G401 (cell line): ENCODE data around the gene SIGLEC1. TPM values are rescaled to one million over a fixed set of nuclear protein-coding genes. Genes with fewer than 3 reads are reported as not detected.

Experiments used
- DNase-seq: peaks from one replicate; pipeline ENCODE4 v3.0.0-alpha.2; 2015; ENCODE audit warnings: low spot score
- in situ Hi-C: cut with HindIII; loops from 2 replicates; pipeline ENCODE4 v1.10.0; 2016; ENCODE audit warnings: low sequenced_read_pairs, mixed read lengths
- total RNA-seq: library from RNA; depleted of rRNA; stranded (reverse); fragments of >200 nt; shearing (Covaris generic); gene quantifications from 2 replicates; pipeline ENCODE4 v1.2.3, GENCODE V29; 2014; rRNA removed

Gene SIGLEC1
- total RNA-seq, result not detected in 2 replicates

DNA sequence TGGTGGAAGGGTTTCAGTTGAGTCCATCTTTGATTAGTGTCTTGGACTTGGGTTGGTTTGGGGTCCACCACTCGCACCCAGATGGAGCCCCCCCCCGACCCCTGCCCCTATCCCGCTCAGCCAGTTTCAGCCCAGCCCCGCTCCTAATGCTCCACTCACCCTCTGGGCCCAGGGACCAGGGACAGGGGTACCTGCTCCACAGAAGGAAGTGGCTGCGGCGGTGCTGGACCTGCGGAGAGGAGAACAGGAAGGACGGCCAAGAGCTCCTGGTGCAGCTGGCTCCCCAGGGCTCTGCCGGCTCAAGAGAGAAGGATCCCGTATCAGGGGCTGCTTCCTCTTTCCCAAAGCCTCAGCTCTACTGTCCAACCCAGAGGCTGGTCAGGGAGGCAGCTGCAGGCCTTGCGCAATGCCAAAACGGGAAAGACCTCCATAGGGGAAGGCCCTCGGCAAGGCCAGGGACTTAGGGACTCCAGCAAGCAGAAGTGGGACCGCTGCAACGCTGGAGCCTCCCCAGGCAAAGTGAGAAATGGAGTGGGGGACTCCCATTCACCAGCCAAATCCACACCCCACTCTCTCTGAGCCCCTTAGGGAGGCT lies at the start of gene SIGLEC1:
TSS of gene SIGLEC1 (minus strand) at position 322 of the 595 bp plus-strand sequence. CDS start 5,472 bp downstream, outside the sequence.
- DNase-seq, result no peak
- in situ Hi-C loops, result no loop called here

GRCh38 chr20:3760655-3761348 lies 48.4 kb upstream of the SIGLEC1 start:
- no peak for DNase-seq
- in situ Hi-C loops, result no loop called here

GRCh38 chr20:3759884-3760283 lies 47.5 kb upstream of the SIGLEC1 start:
- in situ Hi-C loops, result no loop called here
- no peak for DNase-seq

DNA sequence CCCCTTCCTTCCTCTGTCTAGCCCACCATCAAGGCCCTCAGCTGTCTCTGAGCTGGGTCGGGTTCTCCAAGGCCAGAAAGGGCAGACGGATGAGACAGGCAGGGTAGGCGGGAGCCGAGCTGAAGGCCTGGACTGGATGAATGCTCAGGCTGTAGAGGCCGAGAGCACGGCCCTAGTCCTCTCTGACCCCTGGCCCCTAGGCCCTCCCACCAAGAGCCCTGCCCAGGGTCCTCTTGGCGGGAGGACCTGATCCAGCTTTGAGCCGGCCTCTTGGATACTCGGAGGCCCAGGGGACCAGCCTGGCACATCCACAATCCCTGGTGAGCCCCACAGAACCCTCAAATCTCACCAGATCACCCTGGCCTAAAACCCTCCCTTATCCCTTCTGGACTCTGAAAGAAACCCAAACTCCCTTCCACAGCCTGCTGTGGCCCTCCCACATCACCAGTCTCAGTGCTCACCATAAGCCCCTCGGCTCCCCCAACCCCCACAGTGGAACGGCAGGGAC lies 47.0 kb upstream of the SIGLEC1 start:
- in situ Hi-C loops, result no loop called here
- DNase-seq, result no peak

DNA sequence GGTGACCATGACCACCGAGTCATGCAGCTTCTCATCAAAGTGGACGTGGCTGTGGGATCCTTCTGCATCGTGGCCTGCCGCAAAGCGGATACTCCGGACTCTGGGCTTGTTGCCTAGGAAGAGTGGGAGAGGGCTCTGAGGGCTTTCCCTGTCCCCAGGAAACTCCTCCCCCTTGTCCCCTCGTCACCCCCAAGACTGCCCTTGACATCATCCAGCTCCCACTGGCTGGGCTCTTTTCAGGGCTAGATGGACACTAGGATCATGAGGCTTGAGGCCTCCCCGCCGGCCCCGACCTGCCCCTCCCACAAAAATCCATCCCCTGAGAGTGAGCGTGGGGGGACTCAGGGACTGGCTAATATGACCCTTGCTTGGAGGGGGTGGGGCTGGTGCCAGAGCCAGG lies 46.2 kb upstream of the SIGLEC1 start:
- in situ Hi-C loops, result no loop called here

GRCh38 chr20:3757268-3757667 lies 44.9 kb upstream of the SIGLEC1 start:
- in situ Hi-C loops, result no loop called here
- DNase-seq, result no peak

More for the DNA sequence above, 46.2 kb upstream of the SIGLEC1 start:
- no peak for DNase-seq

DNA sequence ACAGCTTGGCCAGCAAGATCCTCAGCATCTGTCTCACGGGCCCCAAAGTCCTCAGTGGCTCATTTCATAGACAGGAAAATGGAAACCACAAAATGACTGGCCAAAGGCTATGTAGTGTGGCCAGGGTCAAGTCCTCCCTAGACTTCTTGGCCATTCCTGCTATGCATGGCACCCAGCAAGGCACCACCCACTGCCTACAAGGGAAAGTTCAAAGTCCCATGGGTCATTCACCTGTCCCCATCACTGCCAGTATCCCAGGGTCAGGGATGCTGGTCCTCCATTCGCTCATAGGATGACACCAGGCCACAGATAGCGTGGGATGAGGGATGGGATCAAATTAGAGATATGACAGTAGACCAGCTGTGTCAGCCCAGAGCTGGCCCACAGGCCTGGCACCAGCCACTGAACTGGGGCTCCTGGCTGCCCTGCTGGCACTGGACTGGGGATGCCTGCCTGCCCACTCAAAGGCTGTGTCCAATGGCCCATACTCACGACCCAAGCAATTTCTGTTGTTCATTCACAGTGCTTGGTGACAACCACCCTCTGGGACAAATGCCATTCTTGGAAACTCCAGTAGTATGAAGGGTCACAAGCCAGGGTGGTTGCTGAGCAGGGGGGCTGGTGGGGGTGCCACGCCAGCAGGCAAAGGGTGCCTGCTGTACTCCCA lies 43.5 kb upstream of the SIGLEC1 start:
- in situ Hi-C loops, result no loop called here

DNA sequence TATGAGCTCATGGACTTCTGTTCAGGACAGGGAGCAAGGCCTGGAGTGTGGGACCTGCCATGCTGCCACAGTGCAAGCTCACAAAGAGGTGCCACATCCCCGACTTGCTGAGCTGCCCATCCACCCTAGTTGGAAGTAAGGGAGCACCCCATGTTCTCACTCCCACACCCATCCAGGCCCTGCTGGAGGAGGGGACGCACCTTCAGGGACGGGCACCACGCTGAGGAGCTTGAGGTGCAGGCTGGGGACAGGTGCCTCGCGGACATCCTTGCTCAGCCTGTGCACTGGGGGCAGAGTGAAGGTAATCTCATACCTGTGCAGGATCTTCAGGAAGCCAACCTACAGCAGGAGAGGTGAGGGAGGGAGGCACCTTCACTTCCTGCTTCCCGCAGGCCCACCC lies 42.9 kb upstream of the SIGLEC1 start:
- in situ Hi-C loops, result no loop called here

More for the DNA sequence above, 43.5 kb upstream of the SIGLEC1 start:
- no peak for DNase-seq

DNA sequence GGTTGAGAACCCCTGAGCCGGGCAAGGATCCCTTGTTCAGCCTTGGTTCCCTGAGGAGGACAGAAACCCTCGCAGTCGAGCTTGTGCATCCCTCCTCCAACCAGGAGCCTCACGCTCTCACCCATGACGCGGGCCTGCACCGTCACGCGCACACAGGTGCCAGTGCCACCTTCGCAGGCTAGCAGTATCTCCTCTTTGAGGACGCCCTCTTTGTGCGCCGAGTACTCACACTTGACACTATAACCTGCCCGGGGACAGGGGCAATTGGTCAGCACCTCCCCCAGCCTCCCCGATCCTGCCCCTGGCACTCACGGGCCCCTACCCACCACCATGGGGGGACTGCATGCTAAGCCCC lies 41.9 kb upstream of the SIGLEC1 start:
- in situ Hi-C loops, result no loop called here

More for the DNA sequence above, 42.9 kb upstream of the SIGLEC1 start:
- DNase-seq, result no peak

GRCh38 chr20:3753501-3754275 lies 41.3 kb upstream of the SIGLEC1 start:
- no peak for DNase-seq
- in situ Hi-C loops, result no loop called here

More for the DNA sequence above, 41.9 kb upstream of the SIGLEC1 start:
- no peak for DNase-seq

- DNase-seq, result peak; percentile 63
Measured at GRCh38 chr20:3753098-3753497, 40.7 kb upstream of the SIGLEC1 start.

GRCh38 chr20:3752386-3752759 lies 40.0 kb upstream of the SIGLEC1 start:
- DNase-seq, result no peak
- in situ Hi-C loops, result no loop called here

More at GRCh38 chr20:3753098-3753497, 40.7 kb upstream of the SIGLEC1 start:
- in situ Hi-C loops, result no loop called here

GRCh38 chr20:3751675-3752385 lies 39.4 kb upstream of the SIGLEC1 start:
- no peak for DNase-seq

GRCh38 chr20:3751305-3751674 lies 38.9 kb upstream of the SIGLEC1 start:
- in situ Hi-C loops, result no loop called here
- DNase-seq, result no peak

More at GRCh38 chr20:3751675-3752385, 39.4 kb upstream of the SIGLEC1 start:
- in situ Hi-C loops, result no loop called here

GRCh38 chr20:3749689-3750531 lies 37.5 kb upstream of the SIGLEC1 start:
- in situ Hi-C loops, result no loop called here
- DNase-seq, result no peak

DNA sequence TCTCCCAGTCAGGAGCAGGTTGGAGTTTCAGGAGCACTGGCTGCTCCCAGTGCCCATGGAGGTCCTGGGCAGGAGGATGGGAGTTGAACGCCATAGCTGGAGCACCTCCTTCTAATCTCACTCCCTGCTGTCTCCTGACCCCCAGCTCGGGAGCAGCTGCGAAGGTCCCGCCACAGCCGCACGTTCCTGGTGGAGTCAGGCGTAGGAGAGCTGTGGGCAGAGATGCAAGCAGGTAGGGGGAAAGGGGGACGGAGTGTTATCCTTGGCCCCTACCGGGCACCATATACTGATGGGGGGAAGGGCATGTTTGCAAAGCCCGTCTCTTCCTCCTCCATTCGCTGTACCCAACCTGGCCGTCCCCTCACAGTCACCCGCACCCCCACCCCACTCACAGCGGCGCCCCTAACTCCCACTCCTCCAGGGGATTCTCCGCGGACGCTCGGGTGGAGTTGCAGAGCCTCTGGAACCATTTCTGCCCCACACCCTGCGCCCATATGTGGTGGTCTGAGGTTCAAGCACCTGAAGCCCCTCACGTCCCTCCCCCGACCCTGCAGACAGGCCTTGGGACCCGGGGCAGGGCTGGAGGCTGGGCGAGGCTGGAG lies 36.8 kb upstream of the SIGLEC1 start:
- in situ Hi-C loops, result no loop called here
- no peak for DNase-seq

DNA sequence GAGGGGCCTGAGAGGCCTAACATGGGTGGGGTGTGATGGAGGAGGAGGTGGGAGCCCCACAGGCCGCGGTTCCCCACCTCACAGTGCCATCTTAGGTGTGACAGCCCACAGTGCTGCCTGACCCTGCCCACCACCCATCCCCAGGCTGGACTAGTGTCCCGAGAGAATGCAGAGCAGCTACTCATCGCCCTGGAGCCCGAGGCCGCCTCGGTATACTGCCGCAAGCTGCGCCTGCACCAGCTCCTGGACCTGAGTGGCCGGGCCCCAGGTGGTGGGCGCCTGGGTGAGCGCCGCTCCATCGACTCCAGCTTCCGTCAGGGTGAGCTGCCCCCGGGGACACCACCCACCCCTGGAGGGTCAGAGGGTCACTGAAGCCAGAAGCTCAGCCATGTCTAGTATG lies 35.7 kb upstream of the SIGLEC1 start:
- no peak for DNase-seq
- in situ Hi-C loops, result no loop called here

GRCh38 chr20:3747471-3747870 lies 35.1 kb upstream of the SIGLEC1 start:
- DNase-seq, result no peak
- in situ Hi-C loops, result no loop called here
